HG02610 (cell line): ENCODE results near the gene PRRT4.

Experiments used
- ATAC-seq: cut with Tn5 transposase; IDR thresholded peaks from one replicate; pipeline ENCODE4 v1.9.1; 2021; ENCODE audit warnings: mild to moderate bottlenecking, moderate library complexity; ENCODE audit not compliant: unreplicated experiment

Gene PRRT4

GRCh38 chr7:128361411-128362379 is at the start of gene PRRT4:
TSS of gene PRRT4 (minus strand) at chr7:128361690.
- no peak for ATAC-seq

- ATAC-seq, result no peak
Measured at GRCh38 chr7:128410451-128410753, 48.9 kb upstream of the PRRT4 start.

- peak; percentile 76 for ATAC-seq
Measured at GRCh38 chr7:128409596-128410450, 48.3 kb upstream of the PRRT4 start, which contains the start of gene IMPDH1. TSS of gene IMPDH1 (minus strand) at chr7:128409982. CDS start at chr7:128409901, 81 bp downstream.

- ATAC-seq, result no peak
Measured at GRCh38 chr7:128408709-128409595, 47.5 kb upstream of the PRRT4 start.

- no peak for ATAC-seq
Measured at GRCh38 chr7:128407751-128408708, 46.5 kb upstream of the PRRT4 start.

GRCh38 chr7:128407233-128407589 is 45.7 kb upstream of the PRRT4 start:
- ATAC-seq, result no peak

GRCh38 chr7:128406314-128407232 is 45.1 kb upstream of the PRRT4 start:
- no peak for ATAC-seq

GRCh38 chr7:128405471-128406313 is 44.2 kb upstream of the PRRT4 start:
- peak; percentile 17 for ATAC-seq

- no peak for ATAC-seq
Measured at GRCh38 chr7:128404886-128405470, 43.5 kb upstream of the PRRT4 start.

- no peak for ATAC-seq
Measured at GRCh38 chr7:128404143-128404681, 42.7 kb upstream of the PRRT4 start.

GRCh38 chr7:128403676-128404075 is 42.2 kb upstream of the PRRT4 start:
- no peak for ATAC-seq

- no peak for ATAC-seq
Measured at GRCh38 chr7:128402356-128402755, 40.9 kb upstream of the PRRT4 start.

- ATAC-seq, result no peak
Measured at GRCh38 chr7:128400566-128400965, 39.1 kb upstream of the PRRT4 start.

- no peak for ATAC-seq
Measured at GRCh38 chr7:128399991-128400390, 38.5 kb upstream of the PRRT4 start.

- ATAC-seq, result no peak
Measured at GRCh38 chr7:128398841-128399135, 37.3 kb upstream of the PRRT4 start.

GRCh38 chr7:128398016-128398840 is 36.7 kb upstream of the PRRT4 start:
- ATAC-seq, result no peak
